ENCODE results near the gene ARHGAP22.

GRCh38 chr10:48587101-48587500 lies 17.8 kb downstream of the ARHGAP22 start:
- TF ChIP-seq CTCF (conservative IDR thresholded peaks at IDR 0.05; ENCODE audit: low read length) (no peak), EZH2phosphoT487 (IDR thresholded peaks at IDR 0.05; ENCODE audit: borderline replicate concordance, low read depth, low read length) (no peak)

All from OCI-LY7 (cell line).